K562 (cell line): ENCODE data around the gene SELENOW. TPM values are rescaled to one million over a fixed set of nuclear protein-coding genes. Genes with fewer than 3 reads are reported as not detected.
"Not testable (repeated sequence)": the region's sequence is repeated elsewhere in the genome, so short reads cannot be mapped to it uniquely, and the experiment has no call there.

Experiments
- ATAC-seq: fragments of 200-7000 bp; cut with Tn5 transposase; 3 replicates; pipeline ENCODE4 v1.9.1; 2020; ENCODE audit warnings: moderate library complexity
- BruUV-seq: library from RNA; stranded (reverse); fragments of 400-500 nt; replicated peaks from 2 replicates; lab custom pipeline; 2021; lab: Mats Ljungman, UMichigan
- CTCF ChIA-PET: fragments of 300-600 bp; formaldehyde crosslinking; extraction: SDS; loops from one replicate; lab custom pipeline; 2021; ENCODE audit warnings: low intra/inter-chr PET ratio; lab: Yijun Ruan, JAX
- POLR2A ChIA-PET: fragments of 300-600, 350-650 bp; sonication (Branson Sonifier 250); formaldehyde crosslinking; extraction: SDS; loops from one replicate; lab custom pipeline; 2021; ENCODE audit warnings: antibody characterized with exemption, inconsistent platforms; lab: Yijun Ruan, JAX
- DNase-seq, 4 experiments: peaks; one replicate each; pipeline versions ENCODE4 v3.0.0 to v3.0.0-alpha.2; 2011 to 2018; ENCODE audit warnings: low spot score in 3 of 4, mixed read lengths in 3 of 4; ENCODE audit errors: extremely low read depth in 1 of 4
- FAIRE-seq: peaks from 2 replicates; lab custom pipeline; 2011; peaks lifted over from hg19 to GRCh38; lab: Jason Lieb, UNC
- H2AFZ ChIP-seq: 2 replicates; pipeline ENCODE4 v1.6.0; 2011; ENCODE audit warnings: low read depth, low read length, control low read depth, inconsistent platforms
- H3K27ac ChIP-seq: fragments of 200-600 bp; 3 replicates; pipeline ENCODE4 v1.8.0; 2011; ENCODE audit warnings: low read depth, mild to moderate bottlenecking, control low read depth, inconsistent platforms, low read length, moderate library complexity, mixed read lengths; ENCODE audit errors: extremely low read depth
- H3K27me3 ChIP-seq, 2 experiments: fragments of 300-600 bp in 1 of 2; 2 replicates in 1 of 2; 3 replicates in 1 of 2; pipeline versions ENCODE4 v1.6.0 to v1.8.0; 2011; ENCODE audit warnings: inconsistent platforms in 2 of 2, low read length in 2 of 2, mild to moderate bottlenecking in 1 of 2, mixed read lengths in 1 of 2, moderate library complexity in 1 of 2; ENCODE audit not compliant: control insufficient read depth in 2 of 2, insufficient read depth in 2 of 2
- H3K36me3 ChIP-seq: fragments of 300-600 bp; 3 replicates; pipeline ENCODE4 v1.8.0; 2011; ENCODE audit warnings: mild to moderate bottlenecking, low read length, inconsistent platforms; ENCODE audit not compliant: control insufficient read depth, insufficient read depth
- H3K4me1 ChIP-seq, 2 experiments: fragments of 200-600 bp in 1 of 2; replicated peaks in 1 of 2; 2 replicates in 1 of 2; 3 replicates in 1 of 2; pipeline versions ENCODE4 v1.5.1 to v1.8.0; 2011; ENCODE audit warnings: inconsistent platforms in 2 of 2, low read length in 2 of 2, mild to moderate bottlenecking in 1 of 2, mixed read lengths in 1 of 2, moderate library complexity in 1 of 2; ENCODE audit not compliant: control insufficient read depth in 2 of 2, insufficient read depth in 2 of 2
- H3K4me2 ChIP-seq: 2 replicates; pipeline ENCODE4 v1.6.1; 2011; ENCODE audit warnings: low read length, control low read depth, inconsistent platforms, mixed read lengths; ENCODE audit not compliant: insufficient read depth
- H3K4me3 ChIP-seq: fragments of 200-600 bp; sonication (generic), shearing (Covaris generic); 2 replicates; pipeline ENCODE4 v1.5.1; 2016; ENCODE audit warnings: control low read depth, inconsistent platforms
- H3K79me2 ChIP-seq: fragments of 200-600 bp; 3 replicates; pipeline ENCODE4 v1.8.0; 2011; ENCODE audit warnings: low read length, inconsistent platforms; ENCODE audit not compliant: control insufficient read depth, insufficient read depth
- H3K9ac ChIP-seq, 2 experiments: 2 replicates each; pipeline versions ENCODE4 v1.6.0 to v1.6.1; 2011; ENCODE audit warnings: low read depth in 2 of 2, low read length in 2 of 2, control low read depth in 1 of 2, inconsistent platforms in 1 of 2, mild to moderate bottlenecking in 1 of 2, mixed read lengths in 1 of 2; ENCODE audit not compliant: insufficient read depth in 1 of 2
- H3K9me1 ChIP-seq: one replicate; pipeline ENCODE4 v1.6.0; 2011; ENCODE audit warnings: inconsistent platforms, mild to moderate bottlenecking, low read length, moderate library complexity; ENCODE audit not compliant: control insufficient read depth, insufficient read depth
- H3K9me3 ChIP-seq: replicated peaks from 2 replicates; pipeline ENCODE4 v1.5.1; 2011; ENCODE audit warnings: low read depth, low read length, inconsistent platforms; ENCODE audit not compliant: control insufficient read depth, insufficient read depth
- H4K20me1 ChIP-seq: replicated peaks from 2 replicates; pipeline ENCODE4 v1.6.1; 2011; ENCODE audit warnings: low read length, inconsistent platforms, mixed read lengths; ENCODE audit not compliant: control insufficient read depth, insufficient read depth
- AFF4 ChIP-seq: sonication (generic); formaldehyde crosslinking; IDR thresholded peaks from 2 replicates; pipeline ENCODE4 v1.8.0; 2023; ENCODE audit warnings: mild to moderate bottlenecking, missing genetic modification reagents
- WGBS: fragments of 100-300 bp; shearing (Covaris generic); methylation state at CpG from one replicate; pipeline ENCODE4 v1.1.6; 2016; ENCODE audit warnings: low coverage, mixed read lengths; ENCODE audit not compliant: insufficient coverage; ENCODE audit errors: missing lambda C conversion rate; 5-methylcytosine and 5-hydroxymethylcytosine counted together
- in situ Hi-C: fragments of 300-500 bp; cut with MboI; formaldehyde crosslinking; loops from 4 replicates; pipeline ENCODE4 v1.15.0; 2018; ENCODE audit warnings: inconsistent platforms, mixed read lengths
- intact Hi-C: fragments of 100-400 bp; cut with micrococcal nuclease; formaldehyde crosslinking; loops from 2 replicates; pipeline ENCODE4 v1.14.2; 2022
- polyA plus RNA-seq, 8 experiments: library from polyadenylated mRNA; depleted of rRNA in 4 of 8; stranded (reverse) in 5 of 8; unstranded in 3 of 8; fragments of >200 nt; fragmentation: Nextera tagmentation in 2 of 8; fragmentation: Illumina TruSeq in 1 of 8; extraction: Ambion mirVana in 2 of 8; extraction: Trizol in 1 of 8; gene quantifications; 2 replicates each; pipeline versions ENCODE4 v1.2.1 to v1.2.3, GENCODE V29; 2011 to 2014; ENCODE audit warnings: inconsistent platforms in 1 of 8, missing spikeins in 1 of 8
- total RNA-seq, 7 experiments: library from RNA; depleted of rRNA in 6 of 7; stranded (reverse); fragments of >200 nt in 6 of 7; fragmentation: Illumina TruSeq in 2 of 7; extraction: Trizol in 2 of 7; gene quantifications; 2 replicates each; pipeline versions ENCODE4 v1.2.1 to v1.2.3, GENCODE V29; 2011 to 2021; ENCODE audit warnings: low replicate concordance in 1 of 7

Gene SELENOW
- total and polyA plus RNA-seq, 9 of the 15 experiments (the other 6 are each of a cell fraction or from before 2014, with no cell fraction given): 91.9 to 279 (median 156) TPM

- TF ChIP-seq AFF4 (CRISPR knock-in tag): no peak
These were observed 8.1 kb downstream of the SELENOW start (continued) for GRCh38 chr19:47786566-47786965.

GRCh38 chr19:47787307-47787706 lies 8.8 kb downstream of the SELENOW start:
- H3K4me2 ChIP-seq, H3K79me2 ChIP-seq, H4K20me1 ChIP-seq, FAIRE-seq, H3K9me1 ChIP-seq, H3K9ac ChIP-seq, H2AFZ ChIP-seq, H3K27me3 ChIP-seq, ATAC-seq, H3K4me3 ChIP-seq, DNase-seq, H3K9me3 ChIP-seq, H3K4me1 ChIP-seq, BruUV-seq, intact Hi-C loops, H3K27ac ChIP-seq: not testable (repeated sequence)
- in situ Hi-C loops: loop anchor here (5.0 kb wide), 1 partner anchor 75 kb away; the partner anchor contains the start of gene EHD2
- CTCF ChIA-PET: interaction anchor here (2.4 to 3.0 kb wide), 2 partner anchors 21 to 88 kb away, joined by 18 to 30 read pairs; no protein-coding TSS in a partner anchor
- POLR2A ChIA-PET: interaction anchor here (1.0 kb wide), 1 partner anchor 9 kb away, joined by 6 read pairs; the partner anchor contains the start of gene SELENOW
- WGBS: 65% methylated on average over 9 of the region's 10 CpGs
- H3K36me3 ChIP-seq: peaks cover 26% of the 10 kb centered on the region; the same call in 2 of the 3 replicates

- ChIA-PET POLR2A (interaction anchor here (1.1 kb wide), 1 partner anchor 24 kb away, joined by 3 read pairs; no protein-coding TSS in a partner anchor), CTCF (interaction anchor here (0.8 to 1.4 kb wide), 3 partner anchors 24 to 249 kb away, joined by 3 to 9 read pairs (median 3); partner anchors contain the start of gene EHD2)
- not testable (repeated sequence) for H4K20me1 ChIP-seq, ATAC-seq, FAIRE-seq, H3K4me1 ChIP-seq, H3K9me3 ChIP-seq, BruUV-seq, H3K4me2 ChIP-seq, H3K9me1 ChIP-seq, H2AFZ ChIP-seq, H3K27ac ChIP-seq, H3K27me3 ChIP-seq, H3K79me2 ChIP-seq, DNase-seq, H3K4me3 ChIP-seq, H3K9ac ChIP-seq
- H3K36me3 ChIP-seq: peaks cover 11% of the 10 kb centered on the region; the same call in 1 of the 3 replicates
- intact Hi-C loops (loop anchor here (2.0 kb wide), 1 partner anchor 77 kb away; the partner anchor contains the start of gene EHD2), in situ Hi-C loops (loop anchor here (5.0 kb wide), 1 partner anchor 78 kb away; the partner anchor contains the start of gene EHD2)
- WGBS: 82% methylated on average over 13 of the region's 13 CpGs
These were observed 11.3 kb downstream of the SELENOW start for GRCh38 chr19:47789811-47790210.
